Endometrial microvascular endothelial cells (primary cell): ENCODE results near the gene HCRTR1. TPM values are rescaled to one million over a fixed set of nuclear protein-coding genes. Genes with fewer than 3 reads are reported as not detected.

Experiments used
- in situ Hi-C: cut with HindIII; loops from 2 replicates; pipeline ENCODE4 v1.10.0; 2017; ENCODE audit warnings: low sequenced_read_pairs, low pct_unique_long_range_greater_than_20kb; ENCODE audit errors: inconsistent ontology term
- total RNA-seq: library from RNA; depleted of rRNA; stranded (reverse); fragments of >200 nt; gene quantifications from one replicate; pipeline ENCODE4 v1.2.3, GENCODE V29; 2015; ENCODE audit errors: inconsistent ontology term

HCRTR1 gene
- total RNA-seq = not detected

GRCh38 chr1:31617218-31617915, at the start of gene HCRTR1:
Gene HCRTR1, plus strand, starts transcription at chr1:31617689. Its CDS starts 1,504 bp downstream, at chr1:31619193.
- in situ Hi-C loops = no loop called here

- in situ Hi-C loops = no loop called here
These were observed 49.4 kb upstream of the HCRTR1 start for GRCh38 chr1:31567956-31568570.

- in situ Hi-C loops = no loop called here
These were observed 48.4 kb upstream of the HCRTR1 start for GRCh38 chr1:31568895-31569595.

GRCh38 chr1:31569596-31570173, 47.8 kb upstream of the HCRTR1 start:
- in situ Hi-C loops = no loop called here

- in situ Hi-C loops = no loop called here
These were observed 47.3 kb upstream of the HCRTR1 start for GRCh38 chr1:31570228-31570627.

- in situ Hi-C loops = no loop called here
These were observed 46.6 kb upstream of the HCRTR1 start for GRCh38 chr1:31570906-31571305.

- in situ Hi-C loops = no loop called here
These were observed 45.9 kb upstream of the HCRTR1 start for GRCh38 chr1:31571340-31572295.

- in situ Hi-C loops = no loop called here
These were observed 45.0 kb upstream of the HCRTR1 start for GRCh38 chr1:31572323-31573104.

- in situ Hi-C loops = no loop called here
These were observed 44.2 kb upstream of the HCRTR1 start for GRCh38 chr1:31573261-31573660.

GRCh38 chr1:31574749-31575368, 42.6 kb upstream of the HCRTR1 start:
- in situ Hi-C loops = no loop called here

- in situ Hi-C loops = no loop called here
These were observed 41.9 kb upstream of the HCRTR1 start for GRCh38 chr1:31575369-31576140.

- in situ Hi-C loops = no loop called here
These were observed 41.3 kb upstream of the HCRTR1 start, which contains the start of gene TINAGL1 for GRCh38 chr1:31576201-31576669. Gene TINAGL1, plus strand, starts transcription at chr1:31576515. Its CDS starts 634 bp downstream, at chr1:31577149.

- in situ Hi-C loops = no loop called here
These were observed 40.6 kb upstream of the HCRTR1 start for GRCh38 chr1:31576743-31577455.

- in situ Hi-C loops = no loop called here
These were observed 39.8 kb upstream of the HCRTR1 start for GRCh38 chr1:31577515-31578192.

GRCh38 chr1:31579374-31579773, 38.1 kb upstream of the HCRTR1 start:
- in situ Hi-C loops = no loop called here

- in situ Hi-C loops = no loop called here
These were observed 37.0 kb upstream of the HCRTR1 start for GRCh38 chr1:31580513-31580870.
